Measurements from ENCODE around the gene CYB561.

DNA sequence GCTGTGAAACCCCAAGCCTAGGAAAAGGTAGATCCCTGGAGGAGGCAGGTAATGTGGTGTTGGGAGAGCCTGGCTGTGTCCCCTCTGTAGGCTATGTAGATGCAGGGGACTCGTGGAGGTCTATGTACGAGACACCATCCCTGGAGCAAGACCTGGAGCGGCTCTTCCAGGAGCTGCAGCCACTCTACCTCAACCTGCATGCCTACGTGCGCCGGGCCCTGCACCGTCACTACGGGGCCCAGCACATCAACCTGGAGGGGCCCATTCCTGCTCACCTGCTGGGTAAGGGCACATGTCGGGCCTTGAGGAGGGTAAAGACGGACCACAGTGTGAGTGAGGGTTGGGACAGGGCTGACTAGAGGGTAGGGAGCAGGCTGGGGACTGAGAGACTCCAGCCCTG is 42.7 kb upstream of the CYB561 start:
- TF ChIP-seq CTCF (IDR thresholded peaks at IDR 0.05) (no peak), EZH2 (IDR thresholded peaks at IDR 0.05; ENCODE audit: borderline replicate concordance, insufficient read depth, low read depth, low read length, poor library complexity, severe bottlenecking) (no peak)
